Cortex of kidney (tissue), 1 donor: ENCODE results near the gene ITM2C.

Experiments used
- DNase-seq: peaks from one replicate; lab custom pipeline; 2025; lab: John Stamatoyannopoulos, UW

Gene ITM2C

DNA sequence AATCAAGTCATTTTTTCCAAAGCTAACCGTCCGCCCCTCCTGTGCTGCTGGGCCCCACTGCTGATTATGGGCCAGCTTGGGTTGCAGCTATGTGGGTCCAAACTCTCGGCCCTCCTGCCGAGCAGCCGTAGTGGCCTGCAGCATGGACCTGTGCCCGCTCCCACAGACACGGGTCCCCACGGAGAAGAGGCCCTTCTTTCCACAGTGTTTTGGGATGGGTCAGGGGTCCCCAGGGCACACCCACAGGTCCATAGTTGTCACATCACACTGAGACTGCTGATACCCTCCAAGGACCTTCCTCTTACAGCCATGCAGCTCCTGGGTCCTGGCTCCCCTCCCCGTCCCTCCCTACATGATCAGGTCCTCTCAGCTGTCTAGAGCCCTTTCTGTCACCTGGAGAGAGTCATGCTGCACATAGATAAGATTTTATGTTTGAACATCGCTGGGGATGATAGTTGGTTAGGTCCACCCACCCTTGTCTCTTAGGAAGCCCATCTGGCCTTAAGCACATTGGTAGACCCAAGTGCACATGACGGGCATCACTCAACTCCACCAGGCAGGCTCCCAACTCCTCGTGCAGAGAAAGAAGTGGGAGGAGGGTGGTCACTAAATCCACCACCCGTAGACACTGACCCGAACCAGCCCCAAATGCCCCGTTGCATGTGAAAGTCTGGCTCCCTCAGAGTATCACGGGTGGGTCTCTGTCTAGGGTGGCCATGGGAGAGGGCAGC, 42.8 kb downstream of the ITM2C start:
- no peak for DNase-seq

DNA sequence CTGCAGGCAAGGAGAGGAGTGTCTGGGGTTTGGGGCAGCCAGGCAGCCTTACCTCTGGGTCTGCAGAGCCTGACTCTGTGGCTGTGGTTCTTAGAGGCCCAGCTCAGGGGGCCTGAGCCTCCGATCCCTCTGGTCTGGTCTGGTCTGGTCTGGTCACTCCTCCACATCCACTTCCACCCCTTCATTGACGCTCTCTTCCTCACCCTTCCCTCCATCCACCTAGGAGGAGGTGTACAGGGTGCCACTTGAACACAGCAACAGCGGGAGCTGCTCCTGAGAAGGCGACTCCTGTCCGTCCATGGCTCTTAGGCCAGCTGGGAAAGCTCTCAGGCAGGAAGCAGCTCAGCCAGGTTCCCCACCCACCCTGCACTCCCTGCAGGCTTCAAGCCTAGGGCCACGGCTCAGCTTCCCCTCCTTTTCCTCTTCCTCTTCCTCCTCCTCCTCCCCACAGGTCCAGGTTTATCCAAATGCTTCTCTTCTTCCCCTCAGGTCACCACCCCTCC, 43.4 kb downstream of the ITM2C start:
- DNase-seq: no peak

DNA sequence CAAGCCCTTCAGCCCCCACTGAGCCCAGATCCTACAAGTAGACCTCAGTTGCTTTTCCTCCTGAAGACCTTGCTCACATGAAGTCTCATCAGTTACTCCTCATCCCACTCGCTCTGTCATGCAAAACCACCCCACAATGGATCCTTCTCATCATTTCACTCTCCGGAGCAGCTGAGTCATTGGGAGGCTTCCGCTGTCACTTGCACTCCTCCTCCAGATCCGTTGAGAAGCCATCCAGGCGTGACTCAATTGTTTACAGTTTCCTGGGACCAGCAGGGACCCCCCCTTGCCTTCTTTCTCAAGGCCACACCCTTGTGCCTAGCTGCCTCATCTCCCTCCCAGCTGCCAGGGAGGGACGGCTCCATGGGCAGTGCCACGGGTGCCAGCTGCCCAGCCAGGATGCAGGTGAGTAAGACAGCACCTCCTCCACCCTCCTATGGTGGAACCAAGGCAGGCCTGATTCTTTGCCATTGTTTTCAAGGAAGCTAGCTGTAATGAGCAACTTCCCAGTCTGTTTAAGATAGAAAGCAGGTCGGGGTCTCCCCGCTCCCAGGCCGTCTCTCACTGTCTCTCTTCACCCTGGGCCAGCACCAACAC, 44.0 kb downstream of the ITM2C start:
- no peak for DNase-seq

DNA sequence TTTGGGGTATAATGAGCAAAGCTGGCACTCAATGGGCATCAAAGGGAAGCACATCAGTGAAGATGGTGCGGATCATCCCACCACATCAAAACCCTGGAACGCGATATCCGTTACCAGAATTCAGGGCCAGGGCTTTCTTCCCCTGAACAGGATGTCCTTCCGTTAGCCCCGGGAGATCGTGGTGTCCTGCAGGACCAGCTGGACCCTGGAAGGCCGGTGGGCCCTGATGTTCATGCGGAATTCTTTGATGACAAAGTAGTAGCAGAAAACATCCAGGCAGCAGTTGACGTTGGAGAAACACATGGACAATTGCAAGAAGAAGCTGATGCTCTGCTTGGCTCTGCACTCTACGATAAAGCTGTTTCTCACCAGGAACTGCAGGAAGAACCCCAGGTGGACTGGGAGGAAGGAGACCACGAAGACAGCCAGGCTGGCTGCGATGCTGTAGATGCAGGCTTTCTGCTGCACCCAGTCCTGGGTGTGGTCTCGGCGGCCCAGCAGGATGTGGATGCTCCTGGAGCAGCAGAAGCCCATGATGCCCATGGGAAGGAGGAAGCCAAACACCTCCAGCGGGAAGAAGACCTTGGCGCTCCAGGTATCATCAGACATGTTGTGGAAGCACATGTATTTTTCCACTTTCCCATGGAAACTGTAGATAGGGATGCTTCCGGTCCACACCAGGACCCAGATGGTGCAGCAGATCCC, 45.3 kb downstream of the ITM2C start:
- DNase-seq: no peak

DNA sequence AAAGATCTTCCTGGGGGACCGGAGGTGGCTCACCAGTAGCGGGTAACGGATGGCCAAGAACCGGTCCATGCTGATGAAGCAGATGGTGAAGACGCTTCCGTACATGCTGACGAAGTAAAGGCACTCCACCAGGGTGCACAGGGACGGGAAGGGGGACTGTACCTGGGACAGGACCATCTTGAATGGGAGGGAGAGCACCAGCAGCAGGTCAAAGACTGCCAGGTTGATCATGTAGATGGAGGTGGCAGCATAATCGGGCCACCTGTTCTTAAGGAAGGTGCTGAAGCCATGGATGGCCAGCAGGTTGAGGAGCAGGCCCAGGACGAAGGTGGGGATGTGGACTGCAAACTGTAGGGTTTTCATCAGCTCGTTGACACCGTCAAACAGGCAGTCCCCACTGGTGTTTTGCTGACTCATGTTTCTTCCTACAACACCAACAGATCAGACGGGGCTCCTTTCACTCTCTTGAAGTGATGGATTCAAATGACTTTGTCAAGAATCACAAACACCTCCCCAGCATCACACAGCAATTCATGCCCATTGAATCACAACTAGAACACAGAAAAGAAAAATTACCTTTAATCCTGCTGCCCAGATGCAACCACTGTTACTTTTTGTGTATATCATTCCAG, 45.9 kb downstream of the ITM2C start:
- DNase-seq: no peak

DNA sequence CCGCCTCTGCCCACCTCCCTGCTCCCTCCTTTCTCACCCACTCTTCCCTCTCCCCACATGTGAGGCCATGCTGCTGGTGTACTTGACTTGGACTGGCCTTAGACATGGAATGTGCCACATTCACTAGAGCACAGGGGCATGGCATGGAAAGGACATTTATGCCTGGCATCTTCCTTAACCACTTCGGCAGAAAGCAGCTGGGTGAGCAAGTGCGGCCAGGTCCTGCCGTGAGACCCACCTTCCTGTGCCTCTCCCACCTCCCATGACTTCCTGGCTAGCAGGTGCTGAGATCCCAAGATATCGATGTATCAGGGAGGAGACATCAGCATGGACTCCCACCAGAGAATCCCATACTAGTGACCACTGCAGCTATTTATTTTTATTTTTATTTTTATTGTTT, 47.3 kb downstream of the ITM2C start:
- no peak for DNase-seq

DNA sequence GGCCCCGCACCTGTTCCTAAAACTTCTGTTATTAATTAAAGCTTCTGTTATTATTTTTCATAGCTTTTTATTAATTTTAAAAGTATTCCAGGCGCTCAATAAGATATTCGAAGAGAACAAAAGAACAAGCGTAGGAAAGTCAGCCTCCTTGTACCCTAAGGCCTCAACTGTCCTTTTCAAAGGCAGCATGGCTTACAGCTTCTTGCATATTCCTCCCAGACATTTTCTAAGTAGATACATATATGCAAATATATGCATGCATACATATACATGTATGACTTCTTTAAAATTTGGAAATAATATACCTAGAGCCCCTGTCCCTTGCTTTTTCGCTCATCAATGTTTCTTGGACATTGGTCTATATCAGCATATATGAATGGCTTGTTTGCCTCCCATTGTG, 48.0 kb downstream of the ITM2C start:
- DNase-seq: no peak

DNA sequence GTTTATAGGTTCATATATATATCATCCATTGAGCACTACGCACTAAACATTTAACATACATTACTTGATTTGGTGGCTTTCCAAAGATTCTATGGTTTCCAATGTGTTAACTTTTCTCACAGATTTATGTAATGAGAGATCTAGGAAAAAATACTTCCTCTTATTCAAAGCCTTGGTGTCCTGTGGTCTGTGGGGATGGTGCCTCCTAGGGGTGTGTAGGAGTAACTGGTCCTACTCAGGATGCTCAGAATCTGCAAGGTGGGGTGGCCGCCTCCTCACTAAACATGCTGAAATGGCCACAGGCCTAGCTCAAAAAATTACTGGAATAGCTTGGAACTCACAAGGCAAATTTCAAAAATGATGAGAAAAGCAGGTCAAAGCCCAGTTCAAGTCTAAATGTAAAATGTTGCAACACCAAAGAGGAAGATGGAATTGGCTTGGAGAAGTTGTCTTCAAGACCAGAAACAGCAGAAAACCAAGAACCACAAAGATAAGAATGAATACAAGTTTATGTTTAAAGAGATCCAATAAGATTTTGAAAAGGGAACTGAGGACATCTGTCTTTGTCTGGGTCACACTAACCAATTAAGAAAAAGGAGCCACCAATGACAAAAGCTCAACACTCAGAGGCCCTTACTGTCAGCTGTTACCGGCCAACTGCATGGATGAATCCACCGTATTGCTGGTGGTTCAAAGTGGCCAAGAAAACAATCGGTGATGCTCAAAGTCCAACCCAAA, 48.8 kb downstream of the ITM2C start:
- DNase-seq: no peak

DNA sequence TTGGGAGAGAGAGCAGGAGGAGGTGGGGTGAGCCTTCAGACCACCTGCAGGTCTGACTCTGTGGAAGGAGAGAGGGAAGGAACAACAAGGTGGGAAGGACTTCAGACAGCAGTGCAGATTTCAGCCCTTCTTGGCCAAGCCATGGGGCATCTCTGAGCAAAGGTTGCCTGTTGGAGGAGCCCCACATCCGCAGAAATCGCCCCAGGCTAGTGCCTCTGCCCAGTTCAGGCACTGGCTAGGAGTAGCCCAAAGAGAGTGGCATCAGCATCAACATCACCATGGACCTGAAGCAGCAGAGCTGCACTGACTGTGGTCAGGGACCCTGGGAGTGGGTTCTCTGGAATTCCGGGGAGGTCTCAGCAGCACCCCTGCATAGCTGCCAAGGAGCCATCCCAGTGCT, 50.1 kb downstream of the ITM2C start:
- DNase-seq: no peak

DNA sequence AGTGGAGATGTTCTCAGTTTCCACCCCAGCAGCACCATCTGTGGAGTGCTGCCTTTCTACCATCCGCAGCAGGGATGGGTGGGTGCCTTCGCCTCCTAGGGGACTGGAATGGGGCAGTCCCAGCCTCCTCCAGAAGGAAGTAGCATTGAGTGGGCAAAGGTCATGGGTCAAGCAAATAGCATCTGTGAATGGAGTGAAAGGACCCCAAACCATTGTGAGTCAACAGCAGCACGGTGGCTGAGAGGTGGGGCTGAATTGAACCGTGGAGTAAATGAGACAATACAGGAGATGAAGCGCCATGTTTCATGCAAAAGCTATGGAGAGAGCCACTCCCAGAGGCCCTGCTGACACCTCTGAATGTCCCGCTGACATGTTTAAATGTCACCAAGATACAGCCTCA, 50.6 kb downstream of the ITM2C start:
- no peak for DNase-seq

DNA sequence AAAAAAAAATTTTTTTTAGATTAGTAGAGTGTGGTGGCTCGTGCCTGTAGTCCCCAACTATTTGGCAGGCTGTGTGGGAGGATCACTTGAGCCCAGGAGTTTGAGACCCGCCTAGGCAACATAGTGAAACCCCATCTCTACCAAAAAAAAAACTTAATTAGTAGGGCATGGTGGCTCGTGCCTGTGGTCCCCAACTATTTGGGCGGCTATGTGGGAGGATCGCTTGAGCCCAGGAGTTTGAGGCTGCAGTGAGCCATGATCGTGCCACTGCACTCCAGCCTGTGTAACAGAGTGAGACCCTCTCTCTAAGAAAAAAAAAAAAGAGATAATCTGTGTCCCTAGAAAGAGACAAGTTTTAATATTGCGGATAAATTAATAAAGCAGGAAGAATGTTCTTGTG, 51.5 kb downstream of the ITM2C start:
- no peak for DNase-seq

DNA sequence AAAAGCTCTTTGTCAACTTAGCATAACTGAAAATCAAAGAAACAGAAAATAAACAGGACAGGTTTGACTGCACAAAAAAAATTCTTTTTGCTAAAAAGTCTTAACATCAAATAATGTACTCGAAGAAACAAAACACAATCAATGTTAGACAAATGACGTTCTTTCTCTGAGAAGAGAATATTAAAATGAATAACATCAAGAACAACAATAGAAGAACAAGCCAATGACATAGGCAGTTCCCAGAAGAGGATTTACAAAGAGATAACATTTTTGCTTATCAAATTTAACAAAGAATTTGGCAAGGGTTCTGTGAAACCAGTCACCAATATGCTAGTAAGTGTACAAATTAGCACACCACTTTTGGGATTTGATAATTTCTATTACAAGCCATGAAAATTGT, 54.5 kb downstream of the ITM2C start:
- no peak for DNase-seq

DNA sequence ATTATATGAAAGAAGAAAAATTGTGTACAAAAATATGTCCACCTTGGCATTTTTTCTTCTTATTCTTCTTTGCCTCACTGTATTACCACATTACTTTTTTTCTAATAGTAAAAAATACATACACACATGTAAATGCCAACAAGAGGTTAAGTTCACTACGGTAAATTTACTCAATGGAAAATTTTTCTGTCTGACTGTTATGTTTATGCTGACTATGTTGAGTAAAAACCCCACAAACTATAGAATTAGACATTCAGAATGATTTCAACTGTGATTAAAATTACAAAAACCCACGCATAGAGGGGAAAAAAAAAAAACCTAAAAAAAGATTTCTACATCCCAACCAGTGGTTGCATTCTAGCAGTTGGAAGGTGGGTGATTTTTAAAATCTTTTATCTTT, 54.9 kb downstream of the ITM2C start:
- DNase-seq: no peak

DNA sequence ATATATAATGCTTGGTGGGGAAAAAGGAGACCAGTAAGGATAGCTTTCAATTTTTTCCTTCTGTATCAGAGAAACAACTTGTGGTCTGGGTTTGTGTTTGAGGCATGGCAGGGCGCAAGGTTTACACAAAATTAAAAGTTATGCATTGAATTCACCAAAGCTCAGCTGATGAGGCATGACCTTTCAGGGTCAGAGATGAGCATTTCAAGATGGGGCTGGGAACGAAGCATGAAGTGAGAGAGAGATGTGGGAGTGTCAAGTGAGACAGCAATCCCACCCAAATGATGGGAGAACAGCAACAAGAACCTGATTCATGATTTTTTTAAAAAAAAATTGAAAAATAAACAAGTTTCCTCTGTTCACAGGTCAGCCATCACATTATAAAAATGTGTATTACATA, 55.4 kb downstream of the ITM2C start:
- no peak for DNase-seq

DNA sequence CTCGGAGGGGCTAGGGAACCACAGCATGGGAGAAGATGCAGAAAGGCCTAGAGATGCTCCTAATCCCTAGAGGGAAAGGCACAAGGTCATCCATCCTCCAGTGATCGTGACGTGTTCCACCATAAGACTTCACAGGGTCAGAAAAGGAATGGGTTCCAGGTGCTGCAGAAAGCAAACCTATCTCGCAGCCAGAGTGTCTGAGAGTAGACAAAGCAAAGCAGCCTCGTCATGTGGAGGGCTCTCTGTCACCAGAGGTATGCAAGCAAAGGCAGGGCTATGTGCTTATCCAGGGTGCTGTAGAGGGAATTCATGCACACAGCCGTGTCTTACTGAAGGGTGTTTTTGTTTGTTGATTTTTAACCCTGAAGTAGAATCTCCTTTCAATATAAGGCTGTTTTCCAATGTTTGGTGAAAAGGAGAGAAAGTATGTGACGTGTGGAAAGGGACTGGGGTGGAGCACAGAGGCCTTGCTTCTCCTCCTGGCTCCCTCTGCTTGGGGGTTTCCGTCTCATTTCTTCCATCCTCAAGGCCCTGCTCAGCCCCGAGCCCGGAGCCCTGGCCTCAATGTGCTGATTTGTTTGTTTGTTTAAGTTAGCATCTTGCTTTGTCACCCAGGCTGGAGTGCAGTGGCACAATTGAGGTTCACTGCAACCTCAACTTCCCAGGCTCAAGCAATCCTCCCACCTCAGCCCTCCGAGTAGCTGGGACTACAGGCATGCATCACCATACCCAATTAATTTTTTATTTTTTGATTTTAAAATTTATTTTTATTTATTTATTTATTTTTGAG, 57.3 kb downstream of the ITM2C start:
- DNase-seq: no peak

DNA sequence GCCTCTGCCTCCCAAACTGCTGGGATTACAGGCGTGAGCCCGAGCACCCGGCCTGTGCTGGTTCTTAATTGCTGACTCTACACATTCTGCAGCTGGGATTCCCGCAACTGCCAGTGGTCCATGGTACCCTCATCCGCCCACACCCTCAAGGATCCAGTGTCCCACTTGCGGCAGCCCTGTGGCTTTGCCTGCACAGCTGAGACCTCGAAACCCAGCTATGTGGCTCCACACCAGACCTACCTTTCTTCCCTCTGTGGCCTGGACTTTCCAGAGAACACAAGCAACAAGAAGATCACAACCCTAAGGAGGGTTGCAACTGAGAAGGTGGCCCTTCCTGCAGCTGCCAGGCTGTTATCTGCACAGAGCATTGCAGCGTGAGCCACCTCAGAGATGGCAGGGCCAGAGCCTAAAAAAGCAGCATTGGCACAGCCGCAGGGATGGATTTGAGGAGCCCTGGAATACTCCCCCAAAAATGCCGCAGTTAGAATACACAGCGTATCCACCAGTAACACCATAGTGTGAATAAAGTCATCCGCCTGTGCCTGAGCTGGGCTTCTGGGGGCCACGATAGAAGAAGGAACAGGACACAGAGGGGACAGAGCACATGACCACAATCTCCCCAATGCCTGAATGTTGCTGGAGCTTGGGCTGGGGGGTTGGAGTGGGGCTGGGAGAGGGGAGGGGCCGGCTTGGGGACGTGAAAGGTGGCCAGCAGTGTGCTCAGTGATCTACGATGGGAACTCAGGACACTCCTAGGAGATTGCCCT, 58.4 kb downstream of the ITM2C start:
- no peak for DNase-seq

DNA sequence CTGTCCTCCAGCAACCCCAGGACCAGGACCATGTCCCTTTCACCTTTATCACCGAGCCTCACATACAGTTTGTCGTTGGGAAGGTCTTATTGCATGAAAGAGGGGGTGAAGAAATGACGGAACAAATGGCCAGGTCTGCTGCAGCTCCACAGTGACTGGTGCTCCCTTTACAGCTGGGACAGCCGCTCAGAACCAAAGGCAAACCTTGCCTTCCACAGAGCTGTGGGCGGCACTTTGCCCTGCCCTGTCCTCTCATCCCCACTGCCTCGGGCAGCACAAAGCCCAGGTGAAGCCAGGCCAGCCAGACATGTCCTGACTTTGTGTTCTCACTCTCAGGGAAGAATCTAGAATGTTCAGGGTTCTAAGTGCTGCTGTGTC, 59.3 kb downstream of the ITM2C start:
- DNase-seq: no peak

DNA sequence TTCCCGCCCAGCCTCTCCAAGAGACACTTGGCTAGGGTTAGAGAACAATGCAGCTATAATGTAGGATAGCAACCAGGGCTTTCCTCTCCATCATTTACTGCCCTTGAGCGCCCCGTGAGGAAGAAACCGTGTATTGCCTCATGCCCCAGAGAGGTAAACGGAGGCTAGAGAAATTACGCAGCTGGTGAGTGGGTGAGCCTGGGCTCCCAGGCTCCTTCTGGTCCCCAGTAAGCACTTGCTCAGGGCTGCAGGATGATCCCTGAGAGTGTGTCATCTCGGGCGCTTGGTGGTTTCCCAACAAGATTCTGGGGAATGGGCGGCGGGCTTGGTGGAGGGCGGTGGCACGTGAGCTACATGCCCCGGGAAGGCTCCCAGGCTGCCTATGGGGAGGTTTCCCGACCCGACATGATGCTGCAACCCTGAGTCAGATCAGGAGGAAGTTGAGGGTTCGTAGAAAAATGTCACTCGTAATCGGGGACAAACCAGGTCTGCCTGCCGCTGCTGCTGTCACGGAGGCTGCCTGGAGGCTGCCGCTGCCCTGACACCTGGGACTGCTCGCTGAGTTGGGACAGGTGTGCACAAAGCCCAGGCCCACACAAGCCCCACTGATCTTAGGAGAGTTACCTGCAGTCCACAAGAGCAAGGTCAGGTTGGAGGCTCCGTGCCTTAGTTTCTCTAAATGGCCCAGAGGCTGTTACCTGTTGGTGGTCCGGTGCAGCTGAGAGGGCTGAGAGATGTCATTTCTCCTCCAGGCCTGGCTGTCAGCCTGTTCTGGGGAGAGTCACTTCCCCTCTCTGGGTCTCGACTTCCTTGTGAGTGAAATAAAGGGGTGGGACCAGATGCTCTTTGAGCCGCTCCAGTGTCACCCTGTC, 60.0 kb downstream of the ITM2C start, which contains the start of gene GPR55:
TSS of gene GPR55 (minus strand) at position 773 of the 872 bp plus-strand sequence. CDS start 14,280 bp downstream, outside the sequence.
- DNase-seq: no peak

DNA sequence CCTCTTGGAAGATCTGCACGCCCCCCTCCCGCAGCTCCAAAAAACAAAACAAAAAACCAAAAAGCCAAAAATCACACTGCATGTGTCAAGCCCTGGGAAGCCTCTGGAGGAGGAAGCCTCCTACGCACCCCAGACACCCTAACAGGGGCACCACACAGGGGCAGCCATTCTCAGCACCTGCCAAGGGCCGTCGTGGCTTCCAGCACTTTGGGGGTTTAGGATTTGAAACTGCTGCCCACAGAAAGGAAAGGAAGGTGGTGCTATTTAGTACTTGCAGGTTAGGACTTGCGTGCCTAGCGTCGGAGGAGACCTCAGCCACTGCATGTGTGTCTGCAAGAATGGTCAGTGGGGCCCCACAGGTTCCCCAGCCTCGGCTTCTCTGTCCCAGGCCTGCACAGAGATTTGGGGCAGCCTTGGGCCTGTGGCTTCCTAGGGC, 60.7 kb downstream of the ITM2C start:
- DNase-seq: no peak
